Ovary (tissue), 3 donors: ENCODE data around the gene PDXK.

Source experiments
- POLR2A ChIP-seq: fragments of 450-650 bp; IDR thresholded peaks from one replicate; pipeline ENCODE4 v1.6.1; 2017; ENCODE audit warnings: antibody characterized with exemption, mild to moderate bottlenecking, moderate library complexity
- TF ChIP-seq, protein P1 (sequence below), 3 donors: fragments of 450-650 bp in 2 of 3; fragments of 200-600 bp in 1 of 3; IDR thresholded peaks; one replicate each; pipeline versions ENCODE4 v1.5.1 to v1.8.0; 2016 to 2022; ENCODE audit warnings: antibody characterized with exemption in 3 of 3, mild to moderate bottlenecking in 1 of 3
- donor health status: DM: no; HTN: no; CAD: no.

DNA sequence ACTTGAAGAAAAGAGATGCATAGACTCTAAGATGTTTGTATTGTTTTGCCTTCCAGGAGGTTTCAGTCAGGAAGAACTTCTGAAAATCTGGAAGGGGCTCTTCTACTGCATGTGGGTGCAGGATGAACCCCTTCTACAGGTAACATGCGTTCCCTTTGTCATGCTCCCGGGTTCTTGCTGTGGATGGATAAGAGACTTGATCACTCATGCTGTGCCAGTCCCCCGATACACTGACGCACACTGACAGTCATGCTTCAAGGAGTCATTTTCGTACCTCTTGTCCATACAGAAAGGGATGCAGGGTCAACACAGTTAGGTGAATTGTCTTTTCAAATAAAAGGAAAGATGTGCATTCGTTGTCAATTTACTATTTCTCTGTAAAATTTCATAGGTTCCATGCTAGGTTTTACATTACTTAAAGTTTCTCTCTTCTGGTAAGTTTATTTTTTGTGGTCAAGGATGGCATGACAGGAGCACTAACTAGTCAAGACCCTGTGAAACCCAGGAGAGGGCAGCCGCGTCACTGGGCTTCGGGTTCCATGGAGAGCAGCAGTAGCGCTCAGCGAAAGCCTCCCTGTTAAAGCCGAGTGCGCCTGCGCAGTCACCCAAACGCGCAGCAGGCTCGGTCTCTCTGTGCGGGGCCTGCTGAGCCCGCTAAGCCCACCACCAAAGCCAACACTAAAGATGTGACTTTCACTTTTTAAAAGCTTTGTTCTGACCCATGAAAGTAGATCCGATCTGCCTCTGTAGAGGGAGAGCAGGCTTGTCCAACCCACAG, 48.9 kb upstream of the PDXK start:
- TF ChIP-seq POLR2A: no peak
- TF ChIP-seq, protein P1, sequence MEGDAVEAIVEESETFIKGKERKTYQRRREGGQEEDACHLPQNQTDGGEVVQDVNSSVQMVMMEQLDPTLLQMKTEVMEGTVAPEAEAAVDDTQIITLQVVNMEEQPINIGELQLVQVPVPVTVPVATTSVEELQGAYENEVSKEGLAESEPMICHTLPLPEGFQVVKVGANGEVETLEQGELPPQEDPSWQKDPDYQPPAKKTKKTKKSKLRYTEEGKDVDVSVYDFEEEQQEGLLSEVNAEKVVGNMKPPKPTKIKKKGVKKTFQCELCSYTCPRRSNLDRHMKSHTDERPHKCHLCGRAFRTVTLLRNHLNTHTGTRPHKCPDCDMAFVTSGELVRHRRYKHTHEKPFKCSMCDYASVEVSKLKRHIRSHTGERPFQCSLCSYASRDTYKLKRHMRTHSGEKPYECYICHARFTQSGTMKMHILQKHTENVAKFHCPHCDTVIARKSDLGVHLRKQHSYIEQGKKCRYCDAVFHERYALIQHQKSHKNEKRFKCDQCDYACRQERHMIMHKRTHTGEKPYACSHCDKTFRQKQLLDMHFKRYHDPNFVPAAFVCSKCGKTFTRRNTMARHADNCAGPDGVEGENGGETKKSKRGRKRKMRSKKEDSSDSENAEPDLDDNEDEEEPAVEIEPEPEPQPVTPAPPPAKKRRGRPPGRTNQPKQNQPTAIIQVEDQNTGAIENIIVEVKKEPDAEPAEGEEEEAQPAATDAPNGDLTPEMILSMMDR (IDR thresholded peaks at IDR 0.05): no peak
